ENCODE data around the gene RBMS3. TPM values are rescaled to one million over a fixed set of nuclear protein-coding genes. Genes with fewer than 3 reads are reported as not detected.
A peak's percentile ranks its signal among the peaks of the same experiment; 100 is the strongest.
"Not testable (repeated sequence)": the region's sequence is repeated elsewhere in the genome, so short reads cannot be mapped to it uniquely, and the experiment has no call there.

The RBMS3 gene
- total RNA-seq, 2 experiments from 2014 or later = 0.15 to 3.0 TPM

GRCh38 chr3:30042274-30042859 lies 761.5 kb downstream of the RBMS3 start:
- peaks cover 24% of the 10 kb centered on the region for H3K27me3 Mint-ChIP-seq
- peak; percentile 64 for DNase-seq
- CTCF ChIA-PET = interaction anchor here (0.8 to 4.0 kb wide), 9 partner anchors 10 to 715 kb away, joined by 3 to 36 read pairs (median 4); no protein-coding TSS in a partner anchor
- no peak overlapping the region for H3K27ac Mint-ChIP-seq
- H3K9me3 Mint-ChIP-seq (ENCODE audit: low read depth) = no peaks in the 10 kb centered on the region
- H3K4me1 Mint-ChIP-seq = no peaks in the 10 kb centered on the region
- H3K4me3 Mint-ChIP-seq = no peak overlapping the region
- no peak for ATAC-seq
- H3K36me3 Mint-ChIP-seq = no peaks in the 10 kb centered on the region

- no peak for ATAC-seq
- CTCF ChIA-PET = interaction anchor here (0.8 to 4.0 kb wide), 8 partner anchors 10 to 714 kb away, joined by 3 to 36 read pairs (median 4); no protein-coding TSS in a partner anchor
- peaks cover 24% of the 10 kb centered on the region for H3K27me3 Mint-ChIP-seq
Measured at GRCh38 chr3:30042916-30043555, 762.2 kb downstream of the RBMS3 start.

GRCh38 chr3:30044515-30044914 lies 763.6 kb downstream of the RBMS3 start:
- Mint-ChIP-seq H3K4me1 (no peaks in the 10 kb centered on the region), H3K36me3 (no peaks in the 10 kb centered on the region), H3K27me3 (peaks cover 22% of the 10 kb centered on the region), H3K4me3 (no peak overlapping the region), H3K27ac (no peak overlapping the region), H3K9me3 (ENCODE audit: low read depth) (no peaks in the 10 kb centered on the region)
- ATAC-seq = no peak
- CTCF ChIA-PET = no interaction called here
- no peak for DNase-seq

More at GRCh38 chr3:30042916-30043555, 762.2 kb downstream of the RBMS3 start:
- Mint-ChIP-seq H3K4me3 (no peak overlapping the region), H3K27ac (no peak overlapping the region), H3K9me3 (ENCODE audit: low read depth) (no peaks in the 10 kb centered on the region), H3K36me3 (no peaks in the 10 kb centered on the region), H3K4me1 (no peaks in the 10 kb centered on the region)
- no peak for DNase-seq

GRCh38 chr3:30048431-30048830 lies 767.6 kb downstream of the RBMS3 start:
- DNase-seq (no peak), ATAC-seq (no peak)
- Mint-ChIP-seq H3K9me3 (ENCODE audit: low read depth) (no peaks in the 10 kb centered on the region), H3K27ac (no peak overlapping the region), H3K4me1 (no peaks in the 10 kb centered on the region), H3K4me3 (no peak overlapping the region), H3K27me3 (peaks cover 5% of the 10 kb centered on the region), H3K36me3 (no peaks in the 10 kb centered on the region)
- CTCF ChIA-PET = no interaction called here

- H3K36me3 Mint-ChIP-seq; ATAC-seq; DNase-seq; H3K27me3 Mint-ChIP-seq; H3K4me1 Mint-ChIP-seq; H3K27ac Mint-ChIP-seq; H3K9me3 Mint-ChIP-seq (ENCODE audit: low read depth); H3K4me3 Mint-ChIP-seq: not testable (repeated sequence)
- CTCF ChIA-PET = interaction anchor here (1.2 kb wide), 1 partner anchor 149 kb away, joined by 3 read pairs; no protein-coding TSS in a partner anchor
Measured at GRCh38 chr3:30050116-30050515, 769.2 kb downstream of the RBMS3 start.

- no peak overlapping the region for H3K27ac Mint-ChIP-seq
- ATAC-seq = no peak
Measured at GRCh38 chr3:30059240-30059639, 778.4 kb downstream of the RBMS3 start.

More at GRCh38 chr3:30059240-30059639, 778.4 kb downstream of the RBMS3 start:
- no peak for DNase-seq
- CTCF ChIA-PET = no interaction called here
- Mint-ChIP-seq H3K36me3 (no peaks in the 10 kb centered on the region), H3K4me1 (no peaks in the 10 kb centered on the region), H3K27me3 (no peaks in the 10 kb centered on the region), H3K9me3 (ENCODE audit: low read depth) (no peaks in the 10 kb centered on the region), H3K4me3 (no peak overlapping the region)

All from activated CD8-positive, alpha-beta memory T cell treated with anti-CD3 and anti-CD28 coated beads, Interleukin-2, amount 10 ng/mL, durations not matched to agents 7 days and 5 days (primary cell).